ENCODE data around the gene TMEM269.

DNA sequence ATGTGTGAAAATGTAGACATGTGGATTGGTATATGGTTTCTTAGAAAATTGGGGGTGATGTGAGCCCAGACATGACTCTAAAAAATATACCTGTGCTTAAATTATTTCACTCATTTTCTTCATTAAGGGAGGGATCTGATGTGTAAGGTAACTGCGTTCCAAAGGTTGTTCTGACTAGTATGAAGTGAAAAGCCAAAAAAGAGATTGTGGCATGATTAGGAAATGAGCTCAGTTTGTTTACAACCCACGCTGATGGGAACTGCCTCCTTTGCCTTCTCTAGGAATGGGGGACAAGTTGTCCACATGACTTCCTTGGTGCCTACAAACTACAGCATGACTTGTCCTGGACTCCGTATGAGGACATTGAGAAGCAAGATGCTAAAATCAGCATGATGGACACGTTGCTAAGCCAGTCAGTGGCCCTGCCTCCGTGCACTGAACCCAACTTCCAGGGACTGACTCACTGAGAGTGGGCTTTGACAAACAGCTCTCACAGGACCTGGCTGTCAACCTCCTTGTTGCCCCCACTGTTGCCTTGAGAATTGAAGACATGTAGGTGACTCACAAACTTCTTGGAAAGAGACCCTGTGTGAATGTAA lies 9.8 kb upstream of the TMEM269 start:
- TF ChIP-seq, protein P1, sequence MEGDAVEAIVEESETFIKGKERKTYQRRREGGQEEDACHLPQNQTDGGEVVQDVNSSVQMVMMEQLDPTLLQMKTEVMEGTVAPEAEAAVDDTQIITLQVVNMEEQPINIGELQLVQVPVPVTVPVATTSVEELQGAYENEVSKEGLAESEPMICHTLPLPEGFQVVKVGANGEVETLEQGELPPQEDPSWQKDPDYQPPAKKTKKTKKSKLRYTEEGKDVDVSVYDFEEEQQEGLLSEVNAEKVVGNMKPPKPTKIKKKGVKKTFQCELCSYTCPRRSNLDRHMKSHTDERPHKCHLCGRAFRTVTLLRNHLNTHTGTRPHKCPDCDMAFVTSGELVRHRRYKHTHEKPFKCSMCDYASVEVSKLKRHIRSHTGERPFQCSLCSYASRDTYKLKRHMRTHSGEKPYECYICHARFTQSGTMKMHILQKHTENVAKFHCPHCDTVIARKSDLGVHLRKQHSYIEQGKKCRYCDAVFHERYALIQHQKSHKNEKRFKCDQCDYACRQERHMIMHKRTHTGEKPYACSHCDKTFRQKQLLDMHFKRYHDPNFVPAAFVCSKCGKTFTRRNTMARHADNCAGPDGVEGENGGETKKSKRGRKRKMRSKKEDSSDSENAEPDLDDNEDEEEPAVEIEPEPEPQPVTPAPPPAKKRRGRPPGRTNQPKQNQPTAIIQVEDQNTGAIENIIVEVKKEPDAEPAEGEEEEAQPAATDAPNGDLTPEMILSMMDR (IDR thresholded peaks at IDR 0.05): no peak
- TF ChIP-seq POLR2A (IDR thresholded peaks at IDR 0.05): no peak
- no peak for TF ChIP-seq POLR2AphosphoS5 (IDR thresholded peaks at IDR 0.05)

All from breast epithelium (tissue), 3 donors.